Activated gamma-delta T cell treated with anti-CD3 and anti-CD28 coated beads, Interleukin-2, amount 50 U/mL, for 16 hours (primary cell): Measurements from ENCODE around the gene PORCN.

Source experiments
- DNase-seq: peaks from one replicate; pipeline ENCODE4 v3.0.0-alpha.2; 2020; ENCODE audit warnings: low read depth

Gene PORCN

DNA sequence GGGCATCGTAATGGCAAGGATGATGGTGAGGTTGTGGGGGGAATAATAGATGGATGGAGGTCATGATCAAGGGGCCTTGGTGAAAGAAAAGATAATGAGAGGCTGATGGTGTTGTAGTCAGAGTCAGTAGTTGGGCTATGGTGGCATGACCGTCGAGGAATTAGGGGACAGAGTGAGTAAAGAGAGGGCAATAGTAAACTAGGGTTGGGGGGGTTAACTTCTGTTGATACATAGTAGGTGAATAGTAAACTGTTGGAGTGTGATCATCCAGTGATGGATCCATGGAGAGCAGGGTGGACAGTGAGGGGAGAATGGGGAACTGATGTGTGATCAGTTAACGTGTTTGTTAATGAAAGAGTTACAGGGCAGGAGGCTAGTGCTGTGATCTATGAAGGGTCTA is 31.9 kb upstream of the PORCN start:
- DNase-seq: no peak

DNA sequence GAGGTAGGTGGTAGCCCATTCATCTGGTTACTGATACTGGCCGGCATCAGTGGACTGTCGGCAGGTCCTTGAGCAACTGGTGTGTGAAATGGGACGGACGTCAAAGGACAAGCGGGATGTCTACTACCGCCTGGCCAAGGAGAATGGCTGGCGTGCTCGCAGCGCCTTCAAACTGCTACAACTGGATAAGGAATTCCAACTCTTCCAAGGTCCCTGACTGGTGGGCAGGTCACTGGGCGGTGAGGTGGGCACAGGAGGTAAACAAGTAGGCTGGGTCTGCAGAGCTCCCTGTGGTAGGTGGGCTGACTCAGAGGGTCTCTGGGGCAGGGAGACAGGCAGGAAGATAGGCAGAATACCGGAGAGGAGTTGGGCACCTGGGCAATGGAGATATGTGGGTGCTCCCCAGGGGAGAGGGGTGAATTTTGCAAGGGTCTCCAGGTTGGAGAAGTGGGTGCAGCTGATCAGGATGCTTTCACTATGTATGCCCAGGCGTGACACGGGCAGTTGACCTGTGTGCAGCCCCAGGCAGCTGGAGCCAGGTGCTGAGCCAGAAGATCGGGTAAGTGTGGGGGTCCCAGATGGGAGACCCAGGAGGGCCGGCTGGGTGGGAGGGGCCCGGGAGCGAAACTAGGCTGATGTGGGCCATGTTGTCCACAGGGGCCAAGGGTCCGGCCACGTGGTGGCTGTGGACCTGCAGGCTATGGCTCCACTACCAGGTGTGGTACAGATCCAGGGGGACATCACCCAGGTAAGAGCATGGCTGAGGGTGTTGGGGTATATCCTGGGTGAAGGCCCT is 30.6 kb upstream of the PORCN start:
- no peak for DNase-seq

DNA sequence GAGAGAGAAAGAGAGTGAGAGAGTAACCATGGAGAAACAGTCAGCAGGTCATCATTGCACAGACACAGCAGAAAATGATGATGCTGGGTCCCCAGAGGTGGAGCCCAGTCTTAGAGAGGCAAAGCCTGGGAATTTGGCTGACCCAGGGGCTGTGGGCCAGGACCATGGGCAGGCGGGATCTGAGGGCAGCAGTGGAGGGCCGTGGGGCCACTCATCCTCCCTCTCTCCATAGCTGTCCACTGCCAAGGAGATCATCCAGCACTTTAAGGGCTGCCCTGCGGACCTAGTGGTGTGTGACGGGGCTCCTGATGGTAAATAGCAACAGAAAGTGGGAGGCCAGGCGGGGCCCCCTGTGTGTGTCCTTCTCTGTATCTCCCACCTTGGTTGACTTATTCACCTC is 30.0 kb upstream of the PORCN start:
- DNase-seq: no peak

DNA sequence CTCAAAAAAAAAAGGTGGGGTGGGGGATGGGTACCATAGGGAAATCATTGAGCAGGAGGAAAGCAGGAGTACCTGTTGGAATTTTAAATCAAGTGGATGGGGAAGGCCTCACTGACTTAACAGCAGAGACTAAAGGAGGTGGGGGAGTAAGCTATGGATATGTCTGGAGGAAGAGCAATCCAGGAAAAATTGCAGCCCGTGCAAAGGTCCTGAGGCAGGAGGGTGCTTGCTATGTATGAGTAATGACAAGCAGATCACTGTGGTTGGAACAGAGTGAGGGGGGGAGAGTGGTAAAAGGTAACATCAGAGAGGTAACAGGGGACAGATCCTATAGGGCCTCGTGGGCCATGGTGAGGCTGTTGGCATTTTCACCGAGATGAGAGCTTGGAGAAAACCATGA is 28.6 kb upstream of the PORCN start:
- DNase-seq: no peak

DNA sequence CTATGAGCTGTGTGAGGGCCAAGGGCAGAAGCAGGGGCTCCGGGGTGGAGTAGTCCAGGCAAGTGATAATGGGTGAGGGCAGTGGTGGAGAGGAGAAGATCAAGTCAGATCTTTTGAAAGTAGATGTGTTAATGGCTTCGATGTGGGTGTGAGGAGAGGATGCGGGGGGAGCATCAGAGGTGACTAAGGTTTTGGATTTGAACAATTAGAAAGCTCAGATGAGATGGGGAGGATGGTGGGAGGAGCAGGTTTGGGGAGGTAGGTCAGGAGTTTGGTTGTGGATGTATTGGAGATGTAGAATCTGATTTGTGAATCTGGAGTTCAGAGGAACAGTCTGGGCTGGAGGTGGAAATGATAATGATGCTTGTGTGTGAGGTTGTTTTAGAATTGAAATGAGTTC is 28.2 kb upstream of the PORCN start:
- DNase-seq: no peak

DNA sequence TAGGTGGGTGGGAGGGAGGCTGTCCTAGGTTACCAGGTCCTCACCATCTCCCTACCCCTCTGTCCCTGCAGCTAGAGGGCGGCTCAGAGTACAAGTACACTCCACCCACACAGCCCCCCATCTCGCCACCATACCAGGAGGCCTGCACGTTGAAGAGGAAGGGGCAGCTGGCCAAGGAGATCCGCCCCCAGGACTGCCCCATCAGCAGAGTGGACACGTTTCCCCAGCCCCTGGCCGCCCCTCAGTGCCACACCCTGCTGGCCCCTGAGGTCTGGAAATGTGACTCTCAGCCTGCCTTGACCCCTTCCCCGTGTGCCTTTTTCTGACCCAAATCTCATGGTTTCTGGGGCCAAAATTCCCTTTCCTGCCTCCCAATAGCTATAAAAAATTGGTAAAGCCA is 26.3 kb upstream of the PORCN start:
- DNase-seq: no peak

DNA sequence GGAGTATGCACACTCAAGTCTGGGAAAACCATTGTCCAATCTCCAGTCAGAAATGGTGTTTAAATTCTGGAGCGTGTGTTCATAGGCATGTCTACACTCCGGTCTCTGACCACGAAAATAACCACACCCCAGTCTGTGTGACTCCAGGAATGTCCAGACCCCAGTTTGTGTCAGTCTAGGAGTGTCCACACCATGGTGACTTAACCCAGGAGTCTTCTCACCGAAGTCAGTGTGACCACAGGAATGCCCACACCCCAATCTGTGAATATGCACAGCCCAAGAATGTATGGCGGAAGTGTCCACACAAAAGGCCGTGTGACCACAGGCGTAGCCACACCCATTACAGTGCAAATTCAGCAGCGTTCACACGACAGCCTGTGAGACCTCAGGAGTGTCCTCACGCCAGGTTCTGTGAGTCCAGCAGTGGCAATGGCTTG is 21.4 kb upstream of the PORCN start:
- no peak for DNase-seq

DNA sequence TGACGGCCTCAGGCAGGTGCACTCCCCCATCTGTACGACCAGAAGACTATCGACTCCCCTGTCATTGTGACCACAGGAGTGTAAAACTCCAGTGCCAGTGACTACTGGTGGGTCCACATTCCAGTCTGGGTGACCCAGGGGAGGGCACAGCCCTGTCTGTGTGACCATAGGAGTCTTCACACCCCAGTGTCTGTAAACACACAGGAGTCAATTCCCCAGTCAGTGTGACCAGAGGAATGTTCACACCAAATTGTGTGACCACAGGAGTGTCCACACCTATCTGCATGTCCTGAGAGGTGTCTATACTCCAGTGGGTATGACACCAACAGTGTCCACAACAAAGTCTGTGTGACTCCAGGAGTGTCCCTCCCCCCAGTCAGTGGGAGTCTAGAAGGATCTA is 20.8 kb upstream of the PORCN start:
- no peak for DNase-seq

DNA sequence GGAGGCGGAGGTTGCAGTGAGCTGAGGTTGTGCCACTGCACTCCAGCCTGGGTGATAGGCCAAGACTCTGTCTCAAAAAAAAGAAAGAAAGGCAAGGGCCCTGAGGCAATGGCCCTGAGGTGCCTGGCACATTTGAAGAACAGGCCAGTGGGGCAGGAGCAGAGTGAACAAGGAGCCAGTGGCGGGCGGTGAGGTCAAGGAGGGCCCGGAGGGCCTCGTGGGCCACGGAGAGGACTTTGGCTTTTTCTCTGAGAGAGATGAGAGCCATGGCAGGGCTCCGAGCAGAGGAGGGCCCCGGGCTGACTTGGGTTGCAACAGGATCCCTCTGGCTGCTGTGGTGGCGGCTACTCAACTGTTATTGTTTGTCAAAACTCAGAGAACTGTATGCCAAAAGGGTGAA is 19.5 kb upstream of the PORCN start:
- no peak for DNase-seq

DNA sequence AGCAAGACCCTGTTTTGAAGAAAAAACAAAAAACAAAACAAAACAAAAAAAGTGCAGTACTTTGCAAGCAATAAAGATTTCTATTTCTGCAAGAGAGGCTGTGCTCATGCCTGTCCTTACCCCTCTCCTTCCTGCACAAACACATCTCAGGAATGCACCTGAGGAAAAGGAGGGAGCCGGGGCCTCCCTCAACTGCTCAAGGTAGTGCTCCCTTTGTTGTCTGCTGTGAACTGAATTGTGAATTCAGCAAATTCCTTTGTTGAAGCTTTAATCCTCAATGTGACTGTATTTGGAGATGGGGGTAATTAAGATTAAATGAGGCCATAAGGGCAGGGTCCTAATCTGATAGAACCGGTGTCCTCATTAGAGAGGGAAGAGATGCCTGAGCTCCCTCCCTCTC is 18.9 kb upstream of the PORCN start:
- no peak for DNase-seq

DNA sequence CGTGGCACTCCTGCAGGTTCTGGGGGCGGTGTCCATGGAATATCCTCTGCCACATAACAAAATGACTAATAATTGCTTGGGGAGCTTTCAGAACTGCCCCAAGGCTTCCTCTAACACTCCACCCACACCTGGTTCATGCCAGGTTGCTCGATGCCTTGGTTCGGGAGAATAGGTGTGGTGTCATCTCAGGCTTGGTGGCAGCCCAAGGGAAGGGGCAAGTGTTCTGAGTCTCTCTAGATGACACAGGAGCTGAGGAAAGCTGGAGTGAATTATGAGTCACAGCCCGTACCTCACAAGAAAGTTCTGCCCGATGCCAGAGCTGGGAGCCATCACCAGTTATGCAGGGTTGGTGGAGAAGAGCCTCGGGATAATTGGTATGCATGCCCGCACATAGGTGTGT is 18.1 kb upstream of the PORCN start:
- DNase-seq: no peak

DNA sequence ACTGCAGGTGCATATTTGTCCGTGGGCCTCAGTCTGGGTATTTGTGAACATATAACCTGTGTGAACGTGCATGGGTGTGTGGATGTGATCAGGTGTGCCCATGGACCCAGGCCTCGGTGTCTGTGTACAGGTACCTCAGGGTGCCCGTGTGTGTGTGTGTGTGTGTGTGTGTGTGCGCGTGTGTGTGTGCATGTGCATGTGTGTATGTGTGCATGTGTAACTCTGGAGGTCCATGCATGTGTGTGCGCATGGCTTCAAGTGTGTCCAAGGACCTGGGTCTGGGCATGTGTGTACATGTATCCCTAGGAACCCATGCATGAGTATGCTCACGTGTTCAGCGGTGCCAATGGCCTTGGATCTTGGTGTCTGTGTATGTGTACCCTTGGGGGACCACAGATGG is 17.0 kb upstream of the PORCN start:
- no peak for DNase-seq

DNA sequence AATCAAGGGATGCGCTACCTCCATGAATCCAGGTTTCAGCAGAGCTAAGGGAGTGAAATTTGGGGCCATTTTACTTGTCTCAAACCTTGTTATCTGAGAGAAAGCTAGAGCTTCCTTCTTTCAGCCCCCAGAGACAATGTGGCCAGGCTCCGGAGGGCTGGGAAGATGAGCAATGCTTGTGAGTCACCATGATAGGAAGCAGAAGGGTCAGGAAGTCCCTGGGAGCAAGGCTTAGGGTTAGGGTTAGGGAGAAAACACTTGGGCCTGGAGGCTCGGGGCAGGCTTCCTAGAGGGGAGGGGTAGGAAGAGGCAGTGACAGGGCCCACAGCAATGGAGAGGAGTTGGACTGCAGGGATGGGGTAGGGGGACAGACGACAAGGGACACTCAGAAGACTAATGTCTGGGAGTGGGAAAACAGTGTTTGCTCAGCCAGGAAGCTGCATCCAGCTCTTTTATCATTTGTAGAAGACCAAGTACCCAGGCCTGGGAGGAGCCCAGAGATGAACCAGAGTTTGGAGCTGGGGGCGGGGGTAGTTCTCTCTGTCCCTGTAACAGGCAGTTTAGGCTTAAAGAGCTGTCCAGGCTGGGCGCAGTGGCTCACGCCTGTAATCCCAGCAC is 16.4 kb upstream of the PORCN start:
- no peak for DNase-seq

DNA sequence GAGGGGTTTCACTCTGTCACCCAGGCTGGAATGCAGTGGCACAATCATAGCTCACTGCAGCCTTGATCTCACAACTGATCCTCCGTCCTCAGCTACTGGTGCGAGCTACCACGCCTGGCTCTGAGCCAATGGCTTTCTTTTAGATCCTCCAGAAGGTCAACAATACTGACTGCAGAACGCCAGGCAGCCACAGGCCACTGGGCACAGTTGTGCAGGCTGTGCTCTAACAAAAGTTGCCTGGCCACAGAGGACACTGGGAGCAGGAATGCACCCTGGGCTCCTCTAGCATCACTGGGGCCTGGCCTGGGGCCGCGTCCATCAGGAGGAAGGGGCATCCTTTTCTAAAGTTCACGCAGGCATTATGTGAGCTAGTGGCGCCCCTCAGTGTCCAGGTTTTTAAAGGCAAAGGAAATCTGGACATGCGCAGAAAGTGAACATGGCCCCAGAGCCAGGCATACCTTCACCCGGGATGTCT is 14.9 kb upstream of the PORCN start:
- no peak for DNase-seq

DNA sequence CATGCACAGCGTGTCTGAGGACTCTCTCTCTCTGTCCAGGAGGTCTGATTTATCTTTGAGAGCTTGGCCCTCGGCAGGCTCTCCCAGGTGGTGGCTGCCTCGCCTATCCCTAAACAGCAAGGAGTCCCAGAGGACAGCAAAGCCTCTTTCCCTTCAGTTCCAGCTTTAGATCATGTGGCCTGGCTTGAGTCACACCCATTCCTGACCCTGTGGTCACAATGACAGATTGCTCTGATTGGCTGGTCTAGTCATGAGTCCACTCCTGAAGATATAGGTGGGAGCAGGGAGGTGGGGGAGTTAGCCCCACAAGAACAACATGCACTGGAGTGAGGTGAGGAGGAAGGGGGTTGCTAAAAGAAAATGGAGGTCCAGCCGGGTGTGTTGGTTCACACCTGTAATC is 12.1 kb upstream of the PORCN start:
- no peak for DNase-seq

DNA sequence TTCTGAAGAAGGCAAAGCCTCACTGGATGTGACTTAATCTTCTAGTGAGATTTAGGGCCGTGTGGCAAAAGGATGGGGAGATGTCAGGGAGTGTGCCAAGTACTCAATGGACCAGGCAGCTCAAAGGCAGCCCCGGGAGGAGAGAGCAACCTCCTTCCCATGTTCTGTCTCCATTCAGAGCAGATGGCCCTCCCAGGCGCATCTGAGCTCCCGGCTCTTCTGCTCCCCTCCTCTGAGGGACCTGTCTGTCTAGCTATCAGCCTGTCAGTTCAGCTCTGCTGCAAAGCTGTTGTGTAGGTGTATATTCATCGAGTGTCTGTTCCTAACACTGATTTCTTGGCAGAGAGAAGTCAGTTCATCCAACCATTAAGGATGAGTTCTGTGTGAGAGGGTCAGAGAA is 10.9 kb upstream of the PORCN start:
- DNase-seq: no peak

DNA sequence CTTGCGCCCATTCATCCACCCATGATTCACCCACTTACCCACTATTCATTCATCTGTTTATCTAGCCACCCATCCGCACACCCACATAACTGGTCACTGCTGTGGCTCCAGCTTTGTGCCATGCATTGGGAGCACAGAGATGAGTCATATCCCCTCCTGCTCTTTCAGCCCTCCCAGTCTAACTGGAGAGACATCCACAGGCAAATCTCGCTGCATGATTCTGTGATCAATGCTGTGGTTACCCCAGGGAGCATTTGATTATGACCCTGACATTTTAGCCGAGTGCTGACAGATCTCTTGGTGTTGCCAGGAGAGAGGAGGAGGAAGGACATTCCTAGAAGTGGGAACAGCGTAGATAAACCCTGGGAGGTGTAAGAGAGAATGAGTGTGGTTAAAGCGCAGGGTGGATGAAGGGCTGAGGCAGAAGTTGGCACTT is 10.4 kb upstream of the PORCN start:
- DNase-seq: no peak

DNA sequence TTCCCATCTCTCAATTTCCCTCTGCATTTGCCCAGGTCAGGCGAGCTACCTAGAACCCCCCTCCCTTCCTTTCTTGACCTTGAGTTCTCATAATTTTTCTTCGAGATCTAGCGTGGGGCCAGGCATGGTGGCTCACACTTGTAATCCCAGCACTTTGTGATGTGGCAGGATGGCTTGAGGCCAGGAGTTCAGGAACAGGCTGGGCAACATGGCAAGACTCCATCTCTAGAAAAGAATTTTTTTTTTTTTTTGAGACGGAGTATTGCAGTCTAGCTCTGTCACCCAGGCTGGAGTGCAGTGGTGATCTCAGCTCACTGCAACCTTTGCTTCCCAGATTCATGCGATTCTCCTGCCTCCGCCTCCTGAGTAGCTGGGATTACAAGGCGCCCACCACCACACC is 4.5 kb upstream of the PORCN start:
- no peak for DNase-seq

DNA sequence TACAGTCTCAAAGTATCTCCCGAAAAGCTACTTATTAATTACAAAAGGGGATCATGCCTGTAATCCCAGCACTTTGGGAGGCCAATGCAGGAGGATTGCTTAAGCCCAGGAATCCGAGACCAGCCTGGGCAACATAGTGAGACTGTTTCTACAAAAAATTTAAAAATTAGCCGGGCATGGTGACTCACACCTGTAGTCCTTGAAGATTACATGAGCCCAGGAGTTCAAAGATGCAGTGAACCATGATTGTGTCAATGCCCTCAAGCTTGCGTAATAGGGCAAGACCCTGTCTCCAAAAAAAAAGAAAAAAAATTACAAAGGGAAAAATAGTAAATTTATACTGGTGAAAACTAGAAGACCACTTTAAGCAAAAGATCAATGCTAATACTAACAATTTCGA is 3.3 kb upstream of the PORCN start:
- no peak for DNase-seq

DNA sequence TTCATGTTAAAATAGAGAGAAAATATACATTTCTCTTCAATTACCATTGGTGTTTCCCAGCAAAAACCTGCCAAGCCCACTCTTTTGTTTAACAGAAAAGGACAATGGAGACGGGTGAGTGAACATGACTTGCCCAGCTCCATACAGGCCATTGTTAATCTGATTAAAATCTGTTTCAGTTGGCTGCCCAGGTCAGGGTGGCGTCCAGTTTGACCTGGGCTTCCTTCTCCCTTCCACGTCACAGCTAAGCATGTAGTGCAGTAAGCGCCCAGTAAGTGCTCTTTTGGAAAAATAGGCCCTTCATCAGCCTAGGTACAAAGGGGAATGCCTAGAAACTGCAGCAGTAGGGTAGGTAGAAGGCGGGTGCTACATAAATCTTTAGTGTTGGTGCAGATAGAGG is 1.5 kb upstream of the PORCN start:
- DNase-seq: no peak

DNA sequence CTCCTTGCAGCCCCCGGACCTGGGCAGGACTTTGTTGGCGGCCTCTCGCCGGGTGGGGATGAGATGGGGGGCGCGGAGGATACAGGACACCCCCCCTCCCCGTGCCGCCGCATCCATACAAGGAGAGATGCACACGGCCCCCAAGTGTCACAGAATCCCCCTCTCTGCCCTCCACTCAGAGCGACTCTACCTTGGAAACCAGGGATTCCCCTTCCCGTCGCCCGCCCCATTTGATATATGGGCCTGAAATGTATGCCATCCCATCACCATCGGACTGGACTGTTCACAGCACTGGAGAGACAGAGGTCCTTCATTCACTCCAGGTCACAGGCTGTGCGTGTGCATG is 426 bp downstream of the PORCN start:
- no peak for DNase-seq

DNA sequence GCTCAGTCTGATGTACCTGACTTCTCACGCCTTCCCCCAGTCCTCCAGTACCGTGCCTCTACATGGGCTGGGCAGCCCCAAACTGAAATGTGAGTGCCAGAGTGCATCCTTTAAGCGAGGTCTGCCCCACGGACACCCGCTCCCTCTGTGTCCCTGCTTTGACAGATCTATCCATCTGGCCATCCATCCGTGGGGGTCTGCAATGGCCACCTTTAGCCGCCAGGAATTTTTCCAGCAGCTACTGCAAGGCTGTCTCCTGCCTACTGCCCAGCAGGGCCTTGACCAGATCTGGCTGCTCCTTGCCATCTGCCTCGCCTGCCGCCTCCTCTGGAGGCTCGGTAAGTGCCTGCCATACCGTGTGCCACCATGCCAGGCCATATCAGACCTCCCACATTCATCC is 827 bp downstream of the PORCN start:
- DNase-seq: no peak

DNA sequence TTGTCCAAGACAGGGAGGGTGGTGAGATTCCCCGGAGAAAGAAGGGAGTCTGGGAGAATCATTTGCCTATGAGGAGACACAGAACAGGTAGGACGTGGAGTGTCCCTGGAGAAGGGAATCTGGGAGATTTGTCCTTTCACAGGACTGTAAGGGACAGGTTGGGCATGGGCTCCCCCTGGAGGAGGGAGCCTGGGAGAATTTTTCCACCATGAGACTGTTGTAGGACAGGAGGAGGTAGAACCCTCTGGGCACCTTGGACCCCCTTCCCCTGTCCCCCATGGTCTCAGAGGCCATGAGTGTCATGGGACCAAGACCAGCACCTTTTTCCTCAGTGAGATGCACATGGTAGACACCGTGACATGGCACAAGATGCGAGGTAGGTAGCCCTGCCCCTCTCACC is 2.8 kb downstream of the PORCN start:
- DNase-seq: no peak

DNA sequence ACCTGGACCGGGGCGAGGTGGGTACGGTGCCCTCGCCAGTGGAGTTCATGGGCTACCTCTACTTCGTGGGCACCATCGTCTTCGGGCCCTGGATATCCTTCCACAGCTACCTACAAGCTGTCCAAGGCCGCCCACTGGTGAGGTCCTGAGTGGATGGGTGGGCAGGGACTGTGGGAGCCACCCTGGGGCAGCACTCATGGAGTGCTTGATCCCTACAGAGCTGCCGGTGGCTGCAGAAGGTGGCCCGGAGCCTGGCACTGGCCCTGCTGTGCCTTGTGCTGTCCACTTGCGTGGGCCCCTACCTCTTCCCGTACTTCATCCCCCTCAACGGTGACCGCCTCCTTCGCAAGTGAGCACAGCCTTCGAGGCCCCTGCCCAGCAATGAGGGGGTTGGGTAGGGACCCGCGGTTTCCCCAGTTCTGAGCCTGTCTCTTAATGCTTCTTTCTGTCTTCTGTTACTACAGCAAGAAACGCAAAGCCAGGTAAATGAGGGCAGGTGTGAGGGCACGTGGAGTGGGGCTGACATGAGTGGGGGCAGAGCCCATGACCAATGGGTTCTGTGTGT is 3.7 kb downstream of the PORCN start:
- no peak for DNase-seq
